HG03354 (cell line): ENCODE measurements around the gene SPTBN2.
"Not testable (repeated sequence)": the region's sequence is repeated elsewhere in the genome, so short reads cannot be mapped to it uniquely, and the experiment has no call there.

ENCODE experiments used
- ATAC-seq: cut with Tn5 transposase; IDR thresholded peaks from one replicate; pipeline ENCODE4 v1.9.1; 2021; ENCODE audit warnings: mild to moderate bottlenecking; ENCODE audit not compliant: unreplicated experiment, poor library complexity, severe bottlenecking

The SPTBN2 gene

GRCh38 chr11:66651016-66651415 is 78.0 kb downstream of the SPTBN2 start:
- no peak for ATAC-seq

GRCh38 chr11:66649903-66650302 is 79.1 kb downstream of the SPTBN2 start:
- ATAC-seq: no peak

GRCh38 chr11:66646828-66647227 is 82.2 kb downstream of the SPTBN2 start:
- no peak for ATAC-seq

- no peak for ATAC-seq
Observed at GRCh38 chr11:66643745-66644437, 85.1 kb downstream of the SPTBN2 start.

GRCh38 chr11:66641834-66642233 is 87.2 kb downstream of the SPTBN2 start:
- ATAC-seq: no peak

- ATAC-seq: not testable (repeated sequence)
Observed at GRCh38 chr11:66639814-66640340, 89.1 kb downstream of the SPTBN2 start.

GRCh38 chr11:66639066-66639813 is 89.8 kb downstream of the SPTBN2 start:
- ATAC-seq: no peak

GRCh38 chr11:66638177-66639065 is 90.6 kb downstream of the SPTBN2 start, which contains the start of gene RBM4:
Gene RBM4 (plus strand): TSS chr11:66638703. CDS start chr11:66639712, 1,009 bp downstream.
- ATAC-seq: peak; percentile 93

GRCh38 chr11:66637557-66638176 is 91.3 kb downstream of the SPTBN2 start:
- no peak for ATAC-seq

GRCh38 chr11:66636411-66636810 is 92.6 kb downstream of the SPTBN2 start:
- no peak for ATAC-seq
